Measurements from ENCODE around the gene PXK.

DNA sequence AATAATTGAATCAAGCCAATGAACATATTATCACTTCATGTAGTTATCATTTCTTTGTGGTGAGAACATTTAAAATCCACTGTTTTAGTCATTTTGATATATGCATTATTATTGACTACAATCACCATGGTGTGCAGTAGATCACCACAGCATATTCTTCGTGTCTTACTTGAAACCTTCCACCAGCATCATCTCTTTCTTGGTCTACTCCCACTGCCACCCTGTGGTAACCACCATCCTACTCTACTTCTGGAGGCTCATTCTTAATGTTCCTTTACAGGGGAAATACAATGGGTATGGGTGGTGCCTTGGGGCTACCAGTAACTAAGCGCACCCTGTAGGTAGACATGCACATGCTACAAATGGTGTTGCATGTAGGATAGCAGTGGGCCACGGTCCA, 25.4 kb downstream of the PXK start:
- TF ChIP-seq POLR2AphosphoS5 (IDR thresholded peaks at IDR 0.05) = no peak
- TF ChIP-seq, protein P1, sequence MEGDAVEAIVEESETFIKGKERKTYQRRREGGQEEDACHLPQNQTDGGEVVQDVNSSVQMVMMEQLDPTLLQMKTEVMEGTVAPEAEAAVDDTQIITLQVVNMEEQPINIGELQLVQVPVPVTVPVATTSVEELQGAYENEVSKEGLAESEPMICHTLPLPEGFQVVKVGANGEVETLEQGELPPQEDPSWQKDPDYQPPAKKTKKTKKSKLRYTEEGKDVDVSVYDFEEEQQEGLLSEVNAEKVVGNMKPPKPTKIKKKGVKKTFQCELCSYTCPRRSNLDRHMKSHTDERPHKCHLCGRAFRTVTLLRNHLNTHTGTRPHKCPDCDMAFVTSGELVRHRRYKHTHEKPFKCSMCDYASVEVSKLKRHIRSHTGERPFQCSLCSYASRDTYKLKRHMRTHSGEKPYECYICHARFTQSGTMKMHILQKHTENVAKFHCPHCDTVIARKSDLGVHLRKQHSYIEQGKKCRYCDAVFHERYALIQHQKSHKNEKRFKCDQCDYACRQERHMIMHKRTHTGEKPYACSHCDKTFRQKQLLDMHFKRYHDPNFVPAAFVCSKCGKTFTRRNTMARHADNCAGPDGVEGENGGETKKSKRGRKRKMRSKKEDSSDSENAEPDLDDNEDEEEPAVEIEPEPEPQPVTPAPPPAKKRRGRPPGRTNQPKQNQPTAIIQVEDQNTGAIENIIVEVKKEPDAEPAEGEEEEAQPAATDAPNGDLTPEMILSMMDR (IDR thresholded peaks at IDR 0.05) = no peak
- no peak for TF ChIP-seq POLR2A (IDR thresholded peaks at IDR 0.05; ENCODE audit: low read depth)
